ENCODE measurements around the gene VPS13C. TPM values are rescaled to one million over a fixed set of nuclear protein-coding genes. Genes with fewer than 3 reads are reported as not detected.
A peak's percentile ranks its signal among the peaks of the same experiment; 100 is the strongest.

The VPS13C gene
- total RNA-seq, 1 donor from 2014 or later = 38.7 TPM

DNA sequence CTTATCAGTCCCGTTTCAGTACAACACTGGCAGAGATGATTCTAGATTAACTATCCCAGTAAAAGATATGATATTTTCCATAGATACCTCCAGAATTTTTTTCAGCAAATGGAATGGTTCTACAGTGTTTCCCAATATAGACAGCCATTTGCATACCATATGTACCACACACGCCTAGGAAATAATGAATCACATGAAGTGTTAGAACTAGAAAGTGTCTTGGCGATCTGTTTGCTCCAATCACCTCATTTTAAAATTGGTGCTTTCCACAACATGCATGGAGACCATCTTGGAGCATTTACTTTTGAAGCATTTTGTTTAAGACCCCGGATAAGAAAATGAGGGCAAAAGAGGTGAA is 8.5 kb upstream of the VPS13C start:
- DNase-seq (ENCODE audit: extremely low spot score, unreplicated experiment) = no peak
- no peaks in the 10 kb centered on the region for H3K9me3 Mint-ChIP-seq
- H3K4me1 Mint-ChIP-seq (ENCODE audit: unreplicated experiment) = peaks cover 5% of the 10 kb centered on the region
- no peaks in the 10 kb centered on the region for H3K36me3 Mint-ChIP-seq
- peak overlapping the region; percentile 65 for H3K27ac Mint-ChIP-seq
- peaks cover 47% of the 10 kb centered on the region for H3K27me3 Mint-ChIP-seq
- peak overlapping the region; percentile 85 for H3K4me3 Mint-ChIP-seq
- no peak for TF ChIP-seq CTCF (conservative IDR thresholded peaks at IDR 0.05)

DNA sequence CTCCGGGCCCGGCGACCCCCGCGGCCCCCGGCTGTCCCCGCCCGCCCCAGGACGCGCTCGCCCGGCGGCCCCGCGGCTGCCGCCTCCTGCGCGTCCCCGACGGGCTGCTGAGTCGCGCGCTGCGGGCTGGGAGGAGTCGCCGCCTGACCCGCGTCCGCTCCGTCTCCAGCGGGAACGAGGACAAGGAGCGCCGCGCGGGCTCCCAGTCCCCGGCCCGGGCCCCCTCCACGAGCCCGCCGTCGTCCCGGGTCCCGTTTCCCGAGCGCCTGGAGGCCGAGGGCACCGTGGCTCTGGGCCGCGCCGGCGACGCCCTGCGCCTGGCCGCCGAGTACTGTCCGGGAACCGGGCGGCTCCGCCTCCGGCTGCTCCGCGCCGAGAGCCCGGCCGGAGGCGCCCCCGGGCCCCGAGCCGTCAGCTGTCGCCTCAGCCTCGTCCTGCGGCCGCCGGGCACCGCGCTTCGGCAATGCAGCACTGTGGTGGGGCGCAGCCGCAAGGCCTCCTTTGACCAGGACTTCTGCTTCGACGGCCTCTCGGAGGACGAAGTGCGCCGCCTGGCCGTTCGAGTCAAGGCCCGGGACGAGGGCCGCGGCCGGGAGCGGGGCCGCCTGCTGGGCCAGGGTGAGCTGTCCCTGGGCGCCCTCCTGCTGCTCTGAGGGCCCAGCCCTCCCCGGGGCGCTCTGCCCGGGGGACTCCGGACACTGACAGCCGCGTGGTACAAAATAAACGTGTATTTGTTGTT is 8.0 kb upstream of the VPS13C start:
- Mint-ChIP-seq H3K4me1 (ENCODE audit: unreplicated experiment) (peaks cover 5% of the 10 kb centered on the region), H3K9me3 (no peaks in the 10 kb centered on the region), H3K36me3 (no peaks in the 10 kb centered on the region), H3K27ac (peak overlapping the region; percentile 65), H3K27me3 (peaks cover 53% of the 10 kb centered on the region), H3K4me3 (peak overlapping the region; percentile 85)
- TF ChIP-seq CTCF (conservative IDR thresholded peaks at IDR 0.05) = peak; percentile 22
- no peak for DNase-seq (ENCODE audit: extremely low spot score, unreplicated experiment)

- H3K27me3 Mint-ChIP-seq = peaks cover 60% of the 10 kb centered on the region
- no peak for DNase-seq (ENCODE audit: extremely low spot score, unreplicated experiment)
- H3K4me3 Mint-ChIP-seq = peak overlapping the region; percentile 88
- H3K4me1 Mint-ChIP-seq (ENCODE audit: unreplicated experiment) = peaks cover 5% of the 10 kb centered on the region
- no peaks in the 10 kb centered on the region for H3K9me3 Mint-ChIP-seq
- H3K36me3 Mint-ChIP-seq = no peaks in the 10 kb centered on the region
- no peak for TF ChIP-seq CTCF (conservative IDR thresholded peaks at IDR 0.05)
- peak overlapping the region; percentile 29 for H3K27ac Mint-ChIP-seq
Observed at GRCh38 chr15:62067448-62068044, 7.3 kb upstream of the VPS13C start.

DNA sequence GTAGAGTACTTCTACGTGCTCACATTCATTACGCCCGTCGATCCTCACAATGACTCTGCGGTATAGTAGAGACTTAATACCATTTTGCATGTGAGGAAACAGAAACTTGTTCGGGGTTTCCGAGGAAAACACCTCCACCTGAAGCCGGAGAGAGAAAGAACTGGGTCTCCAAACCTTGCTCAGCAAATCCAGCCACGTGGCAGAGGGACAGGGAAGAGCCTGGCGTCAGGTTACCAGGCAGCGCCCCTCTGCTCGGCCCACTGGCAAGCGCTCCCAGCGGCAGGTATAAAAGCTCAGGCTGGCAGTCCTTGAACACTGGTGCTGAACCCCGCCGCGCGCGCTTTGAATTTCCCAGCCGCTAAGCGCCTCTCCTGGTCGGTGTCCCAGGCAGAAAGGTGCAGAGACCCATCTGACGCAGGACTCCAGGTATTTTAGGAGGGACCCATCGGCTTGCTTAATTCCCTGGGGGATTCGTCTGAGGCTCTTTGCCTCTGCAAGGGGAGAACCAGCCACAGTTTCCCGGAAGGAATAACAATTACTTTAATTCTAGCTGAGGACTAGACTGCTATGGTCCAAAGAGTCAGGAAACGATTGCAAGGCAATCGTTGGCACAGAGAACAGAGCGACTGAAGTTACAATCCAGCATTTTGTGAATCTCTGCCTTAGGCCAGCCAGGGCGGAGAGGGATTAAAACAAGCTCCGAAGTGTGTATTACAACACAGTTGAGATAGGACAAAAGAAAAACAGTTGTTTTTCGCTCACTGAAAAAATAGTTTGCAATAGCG is 6.6 kb upstream of the VPS13C start, which contains the start of gene C2CD4A:
Gene C2CD4A, plus strand, starts transcription at position 315 of the 785 bp plus-strand sequence. CDS start 637 bp downstream, outside the sequence.
- Mint-ChIP-seq H3K4me3 (peak within 1 kb of the TSS; percentile 88), H3K27me3 (peaks cover 67% of the 10 kb centered on the region), H3K27ac (peak within 1 kb of the TSS; percentile 29), H3K36me3 (no peaks in the 10 kb centered on the region), H3K9me3 (no peaks in the 10 kb centered on the region), H3K4me1 (ENCODE audit: unreplicated experiment) (peaks cover 5% of the 10 kb centered on the region)
- TF ChIP-seq CTCF (conservative IDR thresholded peaks at IDR 0.05) = peak; percentile 47
- peak; percentile 76 for DNase-seq (ENCODE audit: extremely low spot score, unreplicated experiment)

DNA sequence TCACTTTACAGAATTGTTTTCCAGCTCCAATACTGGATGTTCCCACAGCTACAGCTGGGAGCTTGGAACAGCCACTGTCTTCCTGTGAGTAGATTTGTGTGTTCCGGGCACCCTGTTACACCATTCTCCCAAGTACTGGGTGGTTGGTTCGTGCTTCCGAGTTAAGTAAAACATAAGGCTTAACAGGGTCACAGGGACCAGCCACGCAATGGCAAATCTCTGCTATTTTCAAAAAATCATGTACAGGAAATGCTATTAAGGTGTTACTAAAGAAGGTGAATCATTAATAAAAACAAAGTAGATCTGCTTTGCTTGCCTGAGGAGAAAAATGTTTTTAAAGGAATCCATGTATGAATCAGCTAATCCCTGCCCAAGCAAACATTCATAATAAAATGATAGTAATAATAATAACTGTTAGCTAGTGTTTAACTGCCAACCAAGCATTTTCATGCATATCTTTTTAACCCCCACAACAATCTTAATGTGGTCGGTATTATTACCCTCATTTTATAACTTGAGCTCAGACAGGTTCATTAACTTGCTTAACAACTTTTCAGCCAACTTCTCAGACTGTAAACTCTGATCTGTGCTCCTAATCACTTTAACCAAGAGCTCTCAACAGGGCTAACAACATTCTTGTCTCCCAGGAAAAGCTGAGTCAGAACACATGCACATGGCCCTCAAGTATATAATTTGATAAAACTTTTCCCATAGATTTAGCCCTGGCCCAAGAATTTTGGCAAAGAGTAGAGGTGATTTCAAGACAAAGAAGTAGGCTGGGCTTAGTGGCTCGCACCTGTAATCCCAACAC is 3.8 kb upstream of the VPS13C start:
- Mint-ChIP-seq H3K36me3 (no peaks in the 10 kb centered on the region), H3K4me1 (ENCODE audit: unreplicated experiment) (peaks cover 18% of the 10 kb centered on the region), H3K4me3 (peak overlapping the region; percentile 52), H3K27ac (peak overlapping the region; percentile 90), H3K27me3 (peaks cover 73% of the 10 kb centered on the region), H3K9me3 (no peaks in the 10 kb centered on the region)
- DNase-seq (ENCODE audit: extremely low spot score, unreplicated experiment) = no peak
- TF ChIP-seq CTCF (conservative IDR thresholded peaks at IDR 0.05) = no peak
